Measurements from ENCODE around the gene VPS33B.

Gene VPS33B

DNA sequence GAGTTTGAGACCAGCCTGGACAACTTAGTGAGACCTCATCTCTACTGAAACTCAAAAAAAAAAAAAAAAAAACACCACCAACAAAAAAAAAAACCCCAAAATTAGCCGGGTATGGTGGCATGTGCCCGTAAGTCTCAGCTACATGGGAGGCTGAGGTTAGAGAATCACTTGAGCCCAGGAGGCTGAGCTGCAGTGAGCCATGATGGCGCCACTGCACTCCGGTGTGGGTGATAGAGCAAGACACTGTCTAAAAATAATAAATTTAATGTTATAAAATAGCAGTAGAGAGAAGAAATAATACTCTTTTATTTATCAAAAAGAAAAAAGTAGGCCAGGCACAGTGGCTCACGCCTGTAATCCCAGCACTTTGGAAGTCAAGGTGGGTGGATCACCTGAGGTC is 50.3 kb downstream of the VPS33B start:
- no peak for DNase-seq

DNA sequence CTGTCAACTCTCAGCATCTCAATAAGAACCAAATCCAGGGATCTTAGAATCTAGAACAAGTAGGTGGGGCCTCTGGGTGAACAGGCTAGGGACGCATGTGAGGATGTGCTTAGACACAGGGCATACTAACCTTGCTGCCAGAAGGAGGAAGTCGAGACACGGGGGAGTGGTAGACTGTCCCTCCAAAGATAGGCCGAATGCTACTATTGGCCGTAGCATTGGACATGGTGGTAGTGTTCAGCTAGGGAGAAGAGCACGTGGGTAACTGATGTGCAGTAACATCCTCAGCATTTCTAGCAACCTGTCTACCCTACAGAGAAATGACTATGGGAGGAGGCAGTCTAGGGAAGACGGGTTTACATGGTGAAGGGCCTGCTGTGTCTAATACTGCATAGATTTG is 52.1 kb downstream of the VPS33B start:
- no peak for DNase-seq

DNA sequence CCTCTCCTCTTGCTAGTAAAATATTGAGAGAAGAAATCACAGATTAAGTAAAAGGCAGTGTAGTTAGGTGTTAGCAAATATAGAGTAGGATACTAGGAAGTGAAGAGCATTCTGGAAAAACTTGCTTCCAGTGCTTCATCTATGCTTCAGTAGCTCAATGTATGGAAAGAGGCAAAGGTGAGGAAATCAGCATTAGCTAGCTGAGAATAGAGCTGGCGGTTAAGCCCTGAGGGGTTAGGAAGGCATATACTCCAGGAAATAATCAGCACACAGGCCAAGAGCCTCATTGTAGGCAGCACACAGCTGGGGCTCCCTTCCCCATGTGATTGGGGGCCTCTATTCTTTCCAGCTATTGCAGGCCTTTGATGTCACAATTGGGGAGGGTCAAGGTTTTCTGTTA is 54.0 kb downstream of the VPS33B start:
- no peak for DNase-seq

DNA sequence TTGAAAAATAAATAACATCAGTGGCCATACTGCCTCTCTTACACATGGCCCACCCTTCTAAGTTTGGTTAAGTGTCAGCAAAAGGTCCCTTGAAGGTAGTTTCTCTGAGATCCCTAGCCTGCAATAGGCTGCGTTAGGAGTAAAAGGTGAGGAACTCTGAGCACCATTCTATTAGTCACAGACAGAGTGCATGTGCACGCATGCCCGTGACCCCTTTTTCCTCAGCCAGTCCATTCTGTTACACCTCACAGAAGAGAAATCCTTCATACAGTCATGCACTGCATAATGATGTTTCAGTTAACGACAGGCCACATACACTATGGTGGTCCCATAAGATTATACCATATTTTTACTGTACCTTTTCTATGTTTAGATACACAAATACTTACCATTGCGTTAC is 55.2 kb downstream of the VPS33B start:
- DNase-seq = no peak

DNA sequence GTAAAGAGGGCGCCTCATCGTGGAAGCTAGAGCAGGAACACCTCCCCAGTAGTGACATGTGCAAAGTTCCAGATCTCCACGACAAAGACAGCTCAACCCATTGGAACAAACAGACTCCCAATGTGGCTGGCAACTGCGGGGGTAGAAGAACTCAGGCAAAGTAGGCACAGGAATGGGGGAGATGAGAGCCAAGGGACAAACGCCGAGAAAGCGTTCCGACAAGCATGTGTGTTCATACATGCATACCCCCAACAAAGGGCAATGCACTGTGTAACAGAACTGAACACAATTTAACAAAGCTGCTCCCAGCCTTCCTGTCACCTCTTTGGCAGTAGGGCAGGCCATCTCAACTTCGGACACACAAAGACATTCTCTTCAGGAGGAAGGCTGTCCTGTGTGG is 56.1 kb downstream of the VPS33B start:
- no peak for DNase-seq

DNA sequence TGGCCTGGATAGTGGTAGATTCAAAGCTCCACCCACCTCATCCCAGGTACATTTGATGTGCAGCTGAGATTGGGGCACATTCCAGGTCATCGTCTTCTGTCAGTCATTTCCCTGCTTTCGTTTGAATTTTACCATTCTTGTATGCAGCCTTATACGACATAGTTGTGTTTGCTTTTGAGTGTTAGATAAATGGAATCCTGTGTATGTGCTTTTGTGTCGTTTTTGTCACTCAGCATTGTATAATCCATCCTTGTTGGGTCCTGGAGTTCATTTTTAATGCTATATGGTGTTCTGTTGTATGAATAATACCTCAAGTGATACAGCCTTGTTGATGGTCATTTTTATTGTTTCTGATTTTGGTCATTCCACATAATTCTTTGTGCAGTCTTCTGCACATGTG is 60.4 kb downstream of the VPS33B start:
- DNase-seq = no peak

DNA sequence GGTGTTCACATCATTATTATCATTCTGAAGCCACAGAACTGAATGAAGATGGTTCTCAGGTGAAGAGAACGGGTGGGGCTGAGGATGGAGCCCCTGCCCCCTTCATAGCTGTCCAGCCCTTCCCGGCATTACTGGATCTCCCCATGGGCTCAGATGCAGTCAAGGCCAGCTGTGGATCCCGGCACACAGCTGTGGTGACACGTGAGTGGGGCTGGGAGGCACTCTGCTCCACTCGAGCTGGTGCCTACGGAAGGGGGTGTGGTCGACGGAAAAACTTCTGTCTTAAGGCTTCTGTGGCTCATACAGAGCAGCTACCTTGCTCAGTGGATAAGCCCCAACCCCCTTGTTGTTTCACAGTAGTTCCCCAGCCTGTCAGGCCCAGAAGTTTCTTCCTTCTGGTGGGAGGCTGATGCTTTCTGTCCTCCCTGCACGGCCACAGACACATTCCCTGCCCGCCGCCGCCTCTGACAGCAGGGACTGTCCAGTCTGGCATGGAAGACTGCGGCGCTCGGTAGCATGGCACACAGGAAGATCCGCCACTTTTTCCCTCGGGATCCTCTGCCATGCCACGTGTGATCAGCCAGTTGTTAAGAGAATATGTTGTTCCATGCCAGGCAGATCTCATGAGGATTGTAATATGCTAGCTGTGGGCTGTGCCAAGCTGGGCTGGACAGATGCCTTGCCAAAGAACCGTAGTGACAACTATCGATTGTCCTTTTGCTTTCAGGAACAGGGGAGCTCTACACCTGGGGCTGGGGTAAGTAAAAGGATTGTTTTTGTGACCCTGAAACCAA is 61.9 kb downstream of the VPS33B start:
- no peak for DNase-seq

DNA sequence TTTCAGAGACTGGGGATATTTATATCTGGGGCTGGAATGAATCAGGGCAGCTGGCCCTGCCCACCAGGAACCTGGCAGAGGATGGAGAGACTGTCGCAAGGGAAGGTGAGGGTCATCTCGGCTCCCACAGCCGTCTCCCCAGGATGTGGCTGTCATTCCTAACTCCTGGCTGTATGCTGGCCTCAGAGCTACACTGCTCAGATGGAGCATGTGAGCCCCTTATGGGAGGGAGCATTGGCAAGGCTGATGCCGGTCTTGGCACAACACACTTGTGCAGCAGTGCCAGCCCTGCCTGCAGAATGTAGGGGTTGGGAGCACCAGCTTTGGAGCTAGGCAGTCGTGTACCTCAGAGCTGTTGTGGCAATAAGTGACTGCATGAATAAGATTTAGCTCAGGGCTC is 62.5 kb downstream of the VPS33B start:
- no peak for DNase-seq

DNA sequence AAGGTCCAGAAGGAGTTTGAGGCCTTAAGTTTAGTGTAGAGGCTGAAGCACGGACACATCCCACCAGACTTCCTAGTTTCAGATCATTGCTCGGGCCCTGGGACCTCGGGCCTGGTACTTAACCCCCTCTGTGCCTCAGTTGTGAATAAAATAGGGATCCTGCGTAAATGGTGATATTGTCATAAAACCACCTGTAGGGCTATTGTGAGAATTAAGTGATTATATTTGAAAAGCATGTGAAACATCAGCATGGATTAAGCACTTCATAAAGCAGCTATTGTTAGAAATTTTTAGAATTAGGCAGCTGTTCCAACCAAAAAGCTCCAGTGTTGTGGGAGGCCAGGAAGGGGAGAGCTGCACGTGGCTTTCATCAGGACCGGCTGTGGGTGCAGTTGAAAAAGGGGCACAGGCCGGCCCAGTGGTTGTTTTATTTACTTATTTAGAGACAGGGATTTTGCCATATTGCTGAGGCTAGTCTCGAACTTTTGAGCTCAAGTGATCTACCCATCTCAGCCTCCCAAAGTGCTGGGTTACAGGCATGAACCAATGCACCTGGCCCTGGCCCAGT is 63.3 kb downstream of the VPS33B start:
- no peak for DNase-seq

DNA sequence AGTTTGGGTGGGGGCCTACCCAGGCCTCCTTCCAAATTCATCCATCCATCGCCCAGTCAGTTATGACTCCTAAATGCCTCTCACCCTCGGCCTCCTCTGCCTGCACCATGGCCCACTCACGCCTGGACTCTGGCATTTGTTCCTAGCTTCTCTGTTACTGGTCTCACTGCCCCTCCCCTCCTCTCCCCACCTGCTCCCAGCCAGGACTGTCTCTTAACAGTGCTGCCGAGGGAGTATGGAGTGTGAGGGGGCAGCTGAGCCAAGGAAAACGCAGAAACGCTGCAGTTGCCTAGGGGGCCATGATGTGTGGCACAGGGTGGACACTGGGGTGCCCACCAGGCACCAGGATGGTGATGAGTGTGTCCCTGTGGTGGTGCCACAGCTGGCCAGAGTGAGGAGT is 64.6 kb downstream of the VPS33B start:
- no peak for DNase-seq

DNA sequence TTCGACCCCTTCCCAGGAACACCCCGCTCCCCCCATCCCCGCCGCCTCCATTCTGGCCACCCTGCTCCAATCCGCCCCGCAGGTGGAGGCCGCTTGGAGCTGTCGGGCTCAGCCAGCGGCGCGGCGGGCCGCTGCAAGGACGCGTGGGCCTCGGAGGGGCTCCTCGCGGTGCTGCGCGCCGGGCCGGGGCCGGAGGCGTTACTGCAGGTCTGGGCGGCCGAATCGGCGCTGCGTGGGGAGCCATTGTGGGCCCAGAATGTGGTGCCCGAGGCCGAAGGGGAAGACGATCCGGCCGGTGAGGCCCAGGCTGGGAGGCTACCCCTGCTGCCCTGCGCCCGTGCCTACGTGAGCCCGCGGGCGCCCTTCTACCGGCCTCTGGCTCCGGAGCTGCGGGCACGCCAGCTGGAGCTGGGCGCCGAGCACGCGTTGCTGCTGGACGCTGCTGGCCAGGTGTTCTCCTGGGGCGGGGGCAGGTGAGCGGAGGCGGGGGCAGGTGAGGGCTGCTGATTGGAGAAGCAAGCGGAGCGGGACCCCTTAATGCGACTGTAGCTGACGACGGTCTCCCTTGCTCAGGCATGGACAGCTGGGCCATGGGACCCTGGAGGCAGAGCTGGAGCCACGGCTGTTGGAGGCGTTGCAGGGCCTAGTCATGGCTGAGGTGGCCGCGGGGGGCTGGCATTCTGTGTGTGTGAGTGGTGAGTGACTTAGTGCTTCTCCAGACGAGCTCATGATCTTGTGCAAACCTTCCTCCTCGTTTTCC is 65.2 kb downstream of the VPS33B start:
- DNase-seq = no peak

DNA sequence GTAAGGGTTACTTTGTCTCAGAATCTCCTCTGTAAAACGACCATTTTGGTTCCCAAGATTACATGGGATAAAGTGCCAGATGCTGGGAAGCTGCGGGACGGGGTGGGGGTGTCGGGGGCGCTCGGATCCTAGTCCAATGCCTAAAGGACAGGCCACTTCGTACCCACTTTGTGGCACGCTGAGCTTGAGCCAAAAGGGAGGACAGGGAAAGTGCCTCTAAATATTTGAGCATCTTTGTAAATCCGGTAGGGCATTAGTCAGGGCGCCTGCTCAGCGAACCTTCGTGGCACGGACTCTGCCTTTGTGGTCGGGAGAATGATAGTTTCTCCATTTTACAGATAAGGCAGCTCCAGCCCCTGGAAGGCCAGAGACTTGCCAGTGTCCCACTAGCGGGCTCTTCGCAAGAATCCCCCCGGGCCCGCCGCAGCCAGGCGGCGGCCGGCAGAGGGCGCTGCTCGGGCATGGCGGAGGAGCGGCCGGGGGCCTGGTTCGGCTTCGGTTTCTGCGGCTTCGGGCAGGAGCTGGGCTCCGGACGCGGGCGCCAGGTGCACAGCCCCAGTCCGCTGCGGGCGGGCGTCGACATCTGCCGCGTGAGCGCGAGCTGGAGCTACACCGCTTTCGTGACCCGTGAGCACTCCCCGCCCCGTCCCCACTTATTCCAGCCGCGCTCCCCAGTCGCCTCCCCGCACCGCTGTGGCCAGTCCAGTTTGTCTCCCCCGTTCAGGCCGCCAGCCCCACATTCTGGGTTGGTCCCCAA is 65.9 kb downstream of the VPS33B start:
- peak; percentile 82 for DNase-seq

DNA sequence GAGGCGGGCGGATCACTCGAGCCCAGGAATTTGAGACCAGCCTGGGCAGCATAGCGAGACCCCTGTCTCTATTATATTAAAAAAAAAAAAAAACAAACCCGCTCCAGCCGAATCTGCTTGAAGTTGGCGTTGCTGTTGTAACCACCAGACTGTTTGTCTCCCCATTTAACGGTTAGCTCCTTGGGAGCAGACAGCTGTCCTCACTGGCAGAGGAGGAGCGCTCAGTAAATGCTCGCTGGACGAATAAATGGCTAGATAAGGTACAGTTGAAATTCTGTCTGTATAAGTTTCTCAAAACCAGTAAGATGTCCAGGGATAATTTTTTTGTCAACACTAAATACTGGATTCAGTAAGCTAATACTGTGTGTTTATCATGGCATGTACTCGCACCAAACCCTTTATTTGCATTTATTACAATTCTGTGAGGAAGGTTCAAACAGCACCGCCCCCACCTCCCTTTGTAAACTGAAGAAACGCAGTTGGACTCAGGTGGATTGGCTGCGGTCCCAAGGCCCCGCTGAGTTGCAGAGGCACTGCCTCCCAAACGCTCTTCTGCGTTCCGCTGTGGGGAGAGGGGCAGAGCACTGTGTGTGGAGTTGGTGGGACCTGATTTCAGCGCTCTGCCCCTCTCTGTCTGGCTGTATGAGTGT is 66.6 kb downstream of the VPS33B start:
- no peak for DNase-seq

DNA sequence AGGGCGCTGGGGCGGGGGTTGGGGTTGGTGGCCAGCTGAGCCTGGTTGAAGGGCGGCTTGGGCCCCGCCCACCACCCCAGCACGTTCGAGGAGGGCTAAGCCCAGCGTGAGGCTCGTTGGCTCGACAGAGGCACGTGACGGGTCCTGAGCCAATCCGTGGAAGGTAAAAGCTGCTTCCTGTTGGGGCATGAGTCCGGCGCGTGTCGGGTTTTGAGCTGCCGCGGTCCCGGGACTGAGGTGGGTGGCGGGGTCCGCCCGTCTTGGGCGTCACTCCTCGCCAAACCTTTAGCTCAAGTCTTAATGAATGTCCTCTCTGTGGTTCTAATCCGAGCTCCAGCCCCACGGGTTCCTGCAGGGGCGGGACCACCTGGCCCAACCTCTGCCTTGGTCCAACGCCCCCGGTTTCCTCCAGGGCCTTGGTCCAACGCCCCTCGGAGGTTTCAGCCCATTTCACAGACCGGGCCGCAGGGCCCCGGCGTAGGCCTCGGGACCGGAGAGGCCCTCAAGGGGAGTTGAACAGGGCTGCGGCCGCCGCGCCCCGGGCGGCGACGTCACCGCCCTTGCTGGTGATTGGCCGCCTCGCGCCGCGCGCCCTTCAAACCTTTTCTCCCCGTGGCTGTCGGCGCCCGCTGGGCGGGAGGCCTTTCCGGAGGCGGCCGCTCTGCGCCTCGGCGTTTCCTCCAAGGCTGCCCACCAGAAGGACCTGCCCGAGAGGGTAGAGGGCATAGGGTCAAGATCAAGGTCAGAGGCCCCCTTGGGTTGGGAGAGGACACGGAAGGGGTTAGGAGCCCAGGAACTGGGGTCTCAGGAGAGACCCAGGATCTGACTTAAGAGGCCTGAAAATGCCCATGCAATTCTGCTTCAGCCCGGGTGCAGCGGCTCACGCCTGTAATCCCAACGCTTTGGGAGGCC is 67.4 kb downstream of the VPS33B start, which contains the start of gene RCCD1:
Gene RCCD1 (plus strand): TSS at position 173 of the 912 bp plus-strand sequence. CDS start 1,851 bp downstream, outside the sequence.
- DNase-seq = peak; percentile 97

DNA sequence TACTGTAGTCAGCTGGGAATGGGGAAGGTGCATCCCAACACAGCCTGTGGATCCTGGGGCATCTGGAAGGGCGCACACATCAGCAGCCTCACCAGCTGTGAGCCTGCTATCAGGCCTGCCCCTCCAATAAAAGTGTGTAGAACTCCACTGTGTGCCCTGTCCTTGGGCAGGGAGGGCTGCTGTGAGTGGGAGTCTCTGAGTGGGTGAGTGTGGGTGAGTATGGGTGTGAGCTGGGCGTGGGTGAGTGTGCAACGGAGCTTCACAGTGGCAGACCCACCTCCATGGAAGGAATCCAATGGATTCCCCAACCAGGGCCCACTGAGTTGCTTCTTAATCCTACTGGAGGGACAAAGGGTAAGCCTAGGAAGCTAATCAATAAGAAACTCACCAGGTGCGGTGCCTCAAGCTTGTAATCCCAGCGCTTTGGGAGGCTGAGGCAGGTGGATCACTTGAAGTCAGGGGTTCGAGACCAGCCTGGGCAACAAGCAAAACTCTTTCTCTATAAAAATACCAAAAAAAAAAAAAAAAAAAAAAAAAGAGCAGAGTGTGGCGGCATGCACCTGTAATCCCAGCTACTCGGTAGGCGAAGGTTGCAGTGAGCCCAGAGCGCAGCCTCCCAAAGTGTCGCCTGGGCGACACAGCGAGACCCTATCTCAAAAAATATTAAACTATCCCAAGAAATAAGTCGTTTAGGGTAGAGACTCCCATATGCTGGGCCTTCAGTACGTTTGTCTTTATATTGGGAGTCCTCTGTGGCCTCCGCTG is 68.3 kb downstream of the VPS33B start:
- DNase-seq = no peak

DNA sequence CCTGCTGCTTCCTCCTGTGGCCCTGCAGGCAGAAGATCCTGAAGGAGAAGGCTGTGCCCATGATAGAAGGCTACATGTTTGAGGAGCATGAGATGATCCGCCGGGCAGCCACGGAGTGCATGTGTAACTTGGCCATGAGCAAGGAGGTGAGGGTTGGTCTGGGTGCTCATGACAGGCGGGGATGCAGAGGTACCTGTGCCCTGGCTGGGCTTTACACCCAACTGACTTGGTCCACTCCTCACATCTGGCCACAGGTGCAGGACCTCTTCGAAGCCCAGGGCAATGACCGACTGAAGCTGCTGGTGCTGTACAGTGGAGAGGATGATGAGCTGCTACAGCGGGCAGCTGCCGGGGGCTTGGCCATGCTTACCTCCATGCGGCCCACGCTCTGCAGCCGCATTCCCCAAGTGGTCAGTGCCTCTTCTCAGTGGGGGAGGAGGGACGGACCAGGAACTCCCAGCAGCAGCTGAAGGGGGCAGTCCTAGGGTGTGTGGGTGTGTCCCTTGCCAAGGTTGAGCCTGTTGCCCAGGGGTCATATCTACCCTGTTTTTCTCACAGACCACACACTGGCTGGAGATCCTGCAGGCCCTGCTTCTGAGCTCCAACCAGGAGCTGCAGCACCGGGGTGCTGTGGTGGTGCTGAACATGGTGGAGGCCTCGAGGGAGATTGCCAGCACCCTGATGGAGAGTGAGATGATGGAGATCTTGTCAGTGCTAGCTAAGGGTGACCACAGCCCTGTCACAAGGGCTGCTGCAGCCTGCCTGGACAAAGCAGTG is 69.3 kb downstream of the VPS33B start:
- no peak for DNase-seq

DNA sequence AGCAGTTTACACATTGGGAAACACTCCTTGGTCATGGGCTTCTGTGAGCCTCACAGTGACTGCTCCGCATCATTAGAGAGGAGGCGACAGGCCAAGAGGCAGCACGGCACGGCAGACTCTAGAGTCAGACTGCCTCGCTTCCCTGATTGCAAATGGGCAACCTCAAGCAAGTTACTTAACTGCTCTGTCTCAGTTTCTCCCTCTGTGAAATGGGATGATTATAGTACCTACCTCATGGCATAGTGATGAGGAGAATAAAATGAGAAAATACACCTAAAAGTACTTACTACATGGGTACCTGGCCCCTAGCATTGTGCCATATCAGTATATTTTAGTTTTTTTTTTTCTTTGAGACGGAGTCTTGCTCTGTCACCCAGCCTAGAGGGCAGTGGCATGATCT is 71.7 kb downstream of the VPS33B start:
- DNase-seq = no peak

DNA sequence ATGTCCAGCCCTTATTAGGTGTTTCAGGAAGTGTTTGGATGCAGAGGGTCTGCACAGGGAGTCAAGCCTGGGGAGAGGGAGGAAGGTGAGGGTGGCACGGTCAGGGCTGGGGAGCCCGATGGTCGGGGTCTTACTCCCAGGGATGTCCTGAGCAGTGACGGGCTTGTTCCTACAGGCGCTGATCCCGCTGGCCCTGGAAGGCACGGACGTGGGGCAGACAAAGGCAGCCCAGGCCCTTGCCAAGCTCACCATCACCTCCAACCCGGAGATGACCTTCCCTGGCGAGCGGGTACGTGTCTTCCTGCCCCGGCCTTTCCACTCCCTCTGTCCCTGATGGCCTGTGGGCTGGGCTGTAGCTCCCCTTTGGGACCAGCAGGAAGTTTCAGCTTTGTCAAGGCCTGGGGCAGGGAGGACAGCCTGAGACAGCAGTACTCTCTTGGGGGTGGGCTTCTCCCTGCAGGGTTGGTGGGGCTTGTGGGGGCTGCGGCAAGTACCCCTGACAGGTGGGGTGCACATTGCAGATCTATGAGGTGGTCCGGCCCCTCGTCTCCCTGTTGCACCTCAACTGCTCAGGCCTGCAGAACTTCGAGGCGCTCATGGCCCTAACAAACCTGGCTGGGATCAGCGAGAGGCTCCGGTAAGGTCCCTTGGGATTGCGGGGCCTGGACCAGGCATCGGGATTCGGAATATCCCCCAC is 72.3 kb downstream of the VPS33B start:
- DNase-seq = no peak
